HG03135 (cell line): ENCODE measurements around the gene C19orf47.

Experiments used
- ATAC-seq: cut with Tn5 transposase; IDR thresholded peaks from one replicate; pipeline ENCODE4 v1.9.1; 2021; ENCODE audit warnings: mild to moderate bottlenecking, moderate library complexity; ENCODE audit not compliant: unreplicated experiment

Gene C19orf47

DNA sequence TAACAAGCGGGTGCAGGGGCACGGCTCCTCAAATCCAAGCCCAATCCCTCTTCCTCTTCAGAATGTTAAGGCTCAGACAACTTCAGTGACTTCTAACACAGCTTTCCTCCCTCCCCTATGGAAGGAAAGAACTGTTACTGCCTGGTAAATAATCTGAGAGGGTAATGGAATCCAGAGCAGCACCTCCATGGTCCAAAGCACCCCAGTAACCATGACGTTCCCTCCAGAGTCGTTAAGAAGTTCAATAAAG is 64.0 kb downstream of the C19orf47 start:
- ATAC-seq: no peak

DNA sequence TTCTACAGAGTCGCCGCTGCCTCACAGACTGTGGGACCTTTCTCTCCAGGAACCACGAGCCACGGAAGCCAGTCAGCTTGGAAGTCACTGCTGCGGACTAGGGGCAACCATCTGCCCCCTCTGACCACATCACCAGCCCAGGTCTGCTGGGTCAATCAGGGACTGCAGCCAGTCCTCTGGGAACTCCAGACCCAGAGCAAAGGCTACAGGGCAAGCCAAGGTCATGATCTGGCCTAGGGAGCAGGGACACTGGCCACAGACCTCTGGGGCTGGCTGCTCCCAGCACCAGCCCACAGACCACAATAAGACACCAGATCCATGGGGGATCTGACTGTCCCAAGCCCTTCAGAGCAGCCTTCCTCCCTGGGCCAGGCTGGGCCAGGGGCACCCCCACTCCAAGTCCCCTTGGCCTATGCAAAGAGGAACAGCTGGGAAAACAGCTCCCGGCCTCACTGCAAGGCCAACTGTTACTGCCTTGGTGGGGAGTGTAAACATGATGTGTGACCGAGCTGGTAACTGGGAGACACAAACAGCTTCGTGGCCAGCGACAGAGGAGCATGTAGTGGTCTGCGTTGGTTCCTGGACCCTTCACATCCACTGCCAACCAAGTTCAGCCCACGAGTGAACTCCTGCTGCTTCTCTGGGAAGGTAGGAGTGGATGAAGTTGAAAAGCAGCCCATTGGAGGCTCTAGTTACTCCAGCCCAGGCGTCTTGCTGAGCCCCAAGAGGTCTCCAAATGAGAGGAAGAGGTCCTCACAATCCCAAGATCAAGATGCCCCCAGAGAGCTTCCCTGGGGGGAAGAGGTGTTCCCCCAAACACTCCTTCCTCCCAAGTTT is 64.6 kb downstream of the C19orf47 start:
- no peak for ATAC-seq

DNA sequence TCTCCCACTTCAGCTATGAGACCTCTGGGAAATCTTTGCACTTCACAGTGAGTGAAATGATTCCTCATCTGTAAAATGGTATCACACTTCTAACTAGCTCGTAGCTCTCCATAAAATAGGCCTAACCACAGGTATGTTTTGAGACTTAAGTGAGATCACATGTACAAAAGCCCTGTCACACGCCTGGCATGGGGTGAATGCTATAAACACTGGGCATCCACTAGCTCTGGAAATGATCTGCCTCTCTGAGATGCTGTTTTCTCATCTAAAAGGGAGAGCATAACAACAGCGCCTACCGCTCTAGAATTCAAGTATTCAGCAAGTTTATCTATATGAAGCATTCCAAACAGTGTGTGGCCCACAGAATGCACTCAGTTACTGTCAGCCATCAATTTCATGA is 65.3 kb downstream of the C19orf47 start:
- no peak for ATAC-seq

DNA sequence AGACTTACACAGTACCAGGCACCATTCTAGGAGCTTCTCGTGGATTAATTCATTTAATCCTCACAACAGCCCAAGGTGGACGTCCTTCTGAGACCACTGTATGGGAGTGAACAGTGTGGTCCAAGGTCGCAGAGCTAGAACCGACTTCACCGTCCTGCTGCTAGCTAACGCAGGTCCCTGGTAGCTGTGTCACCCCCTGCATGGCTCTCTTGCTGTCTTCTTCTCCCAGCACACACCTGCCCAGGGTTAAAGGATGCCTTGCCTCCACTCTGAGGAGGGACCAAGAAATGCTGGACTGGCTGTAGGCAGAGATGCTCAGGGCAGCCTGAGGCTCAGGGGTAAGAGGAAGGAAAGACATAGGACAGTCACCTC is 66.0 kb downstream of the C19orf47 start:
- no peak for ATAC-seq

DNA sequence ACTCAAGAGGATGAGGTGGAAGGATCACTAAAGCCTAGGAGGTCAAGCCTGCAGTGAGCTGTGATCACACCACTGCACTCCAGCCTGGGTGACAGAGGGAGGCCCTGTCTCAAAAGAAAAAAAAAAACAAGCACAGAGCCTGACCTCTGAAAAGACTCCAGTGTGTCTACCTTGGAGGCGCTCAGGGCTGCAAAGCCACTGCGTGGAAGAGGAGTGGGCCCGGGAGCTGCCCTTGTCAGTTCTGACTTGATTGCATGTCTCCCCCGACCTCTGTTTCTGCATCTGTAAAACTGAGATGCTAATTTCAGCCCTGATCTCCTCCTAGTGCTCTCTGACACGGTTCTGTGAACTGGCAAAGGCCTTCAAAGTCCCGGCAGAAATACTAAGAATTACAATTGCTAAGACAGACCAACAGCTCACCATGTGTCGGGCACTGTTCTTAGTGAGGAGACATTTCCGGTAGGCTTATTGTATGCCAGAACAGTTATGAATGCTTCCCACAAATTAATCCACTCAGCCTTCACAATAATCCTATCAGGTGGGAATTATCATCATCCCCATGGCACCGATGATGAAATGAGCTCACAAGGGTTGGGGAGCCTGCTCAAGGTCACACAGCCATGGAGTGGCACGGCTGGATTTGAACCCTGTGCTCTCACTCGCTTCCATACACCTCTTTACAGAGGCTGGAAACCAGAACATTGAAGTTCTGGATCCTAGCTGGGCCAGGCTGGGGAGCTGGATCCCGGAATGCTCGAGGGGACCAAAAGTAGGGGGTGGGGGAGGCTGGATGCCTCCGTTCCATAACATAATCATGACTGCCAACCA is 66.6 kb downstream of the C19orf47 start:
- no peak for ATAC-seq

DNA sequence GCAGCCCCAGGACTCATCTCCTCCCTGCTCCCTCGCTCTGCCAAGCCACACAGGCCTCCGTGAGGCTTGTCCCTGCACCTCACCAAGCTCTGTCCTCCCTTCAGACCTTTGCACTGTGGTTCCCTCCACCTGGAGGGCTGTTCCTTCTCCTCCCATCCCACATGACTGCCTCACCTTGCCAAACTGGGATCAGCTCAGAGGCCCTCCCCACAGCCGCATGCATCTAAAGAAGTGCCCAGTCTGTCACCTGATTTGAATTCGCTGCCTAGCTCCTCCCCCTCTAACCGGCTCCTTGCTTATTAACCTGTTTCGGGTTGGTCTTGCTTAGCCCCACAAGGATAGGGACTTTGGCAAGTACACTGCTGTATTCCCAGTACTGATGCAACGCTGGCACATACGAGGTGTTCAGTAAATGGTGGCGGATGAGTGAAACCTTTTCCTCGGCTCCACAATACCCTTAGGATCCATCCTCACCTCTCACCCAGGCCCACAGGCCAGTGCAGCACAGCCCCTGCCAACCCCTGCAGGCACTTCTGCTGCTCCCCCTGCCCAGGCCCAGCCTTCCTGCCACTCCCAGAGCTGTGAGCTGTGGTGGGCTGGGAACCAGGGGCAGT is 67.5 kb downstream of the C19orf47 start:
- no peak for ATAC-seq

DNA sequence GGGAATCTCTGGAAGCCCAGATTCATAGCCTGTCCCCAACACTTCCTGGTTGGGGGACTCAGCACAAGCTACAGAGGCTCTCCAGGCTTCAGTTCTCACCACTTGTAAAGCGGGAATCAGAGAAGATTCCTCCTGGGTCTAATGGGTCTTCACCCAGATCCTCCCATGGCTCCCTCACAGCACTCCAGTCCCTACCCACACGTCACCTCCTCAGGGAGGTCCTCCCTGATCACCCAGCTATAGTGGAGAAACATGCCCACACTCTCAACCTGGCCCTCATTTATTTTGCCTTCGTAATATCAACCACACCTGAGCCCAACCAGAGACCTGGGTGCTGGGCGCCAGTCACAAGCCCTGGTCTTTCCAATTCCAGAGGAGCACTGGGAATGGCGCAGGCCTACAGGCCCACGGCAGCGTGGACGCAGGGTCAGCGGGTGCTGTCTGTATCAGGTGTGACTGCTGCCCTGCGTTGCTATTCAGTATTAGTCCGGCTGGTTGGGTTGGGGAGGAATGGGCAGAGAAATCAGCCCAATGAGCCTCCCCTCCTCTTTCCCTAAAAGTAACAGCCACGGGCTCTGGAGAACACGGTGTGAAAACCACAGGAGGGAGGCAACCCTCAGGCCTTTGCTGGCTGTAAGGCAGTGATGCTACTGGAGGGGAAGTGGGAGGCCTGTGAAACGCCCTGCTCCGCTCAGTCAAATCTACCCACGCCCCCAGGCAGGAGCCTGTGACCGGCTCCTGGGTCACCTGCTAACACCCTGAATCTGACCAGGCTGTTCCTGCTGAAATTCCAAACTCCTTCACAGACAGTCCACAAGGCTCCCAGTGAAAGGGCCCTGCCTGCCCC is 68.2 kb downstream of the C19orf47 start:
- no peak for ATAC-seq

DNA sequence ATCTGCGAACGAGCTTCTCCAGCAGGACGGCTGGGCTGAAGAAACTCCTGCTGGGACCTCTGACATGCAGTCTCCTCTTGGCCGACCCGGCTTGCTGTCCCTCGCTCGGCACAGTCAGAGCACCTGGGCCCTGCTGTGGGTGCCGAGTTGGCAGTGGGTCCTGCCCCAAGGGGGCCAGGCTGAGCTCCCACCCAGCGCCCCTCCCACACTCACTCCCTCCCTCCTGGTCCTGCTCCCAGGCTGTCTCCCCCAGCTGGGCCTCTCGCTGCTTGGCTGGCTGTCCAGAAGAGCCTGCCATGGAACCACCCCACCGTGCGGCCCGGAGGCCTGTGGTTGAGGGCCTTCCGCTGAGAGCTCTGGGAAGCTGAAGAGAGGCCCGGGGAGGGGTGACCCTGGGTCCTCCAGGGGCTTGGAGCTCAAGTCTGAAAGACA is 69.1 kb downstream of the C19orf47 start:
- no peak for ATAC-seq

DNA sequence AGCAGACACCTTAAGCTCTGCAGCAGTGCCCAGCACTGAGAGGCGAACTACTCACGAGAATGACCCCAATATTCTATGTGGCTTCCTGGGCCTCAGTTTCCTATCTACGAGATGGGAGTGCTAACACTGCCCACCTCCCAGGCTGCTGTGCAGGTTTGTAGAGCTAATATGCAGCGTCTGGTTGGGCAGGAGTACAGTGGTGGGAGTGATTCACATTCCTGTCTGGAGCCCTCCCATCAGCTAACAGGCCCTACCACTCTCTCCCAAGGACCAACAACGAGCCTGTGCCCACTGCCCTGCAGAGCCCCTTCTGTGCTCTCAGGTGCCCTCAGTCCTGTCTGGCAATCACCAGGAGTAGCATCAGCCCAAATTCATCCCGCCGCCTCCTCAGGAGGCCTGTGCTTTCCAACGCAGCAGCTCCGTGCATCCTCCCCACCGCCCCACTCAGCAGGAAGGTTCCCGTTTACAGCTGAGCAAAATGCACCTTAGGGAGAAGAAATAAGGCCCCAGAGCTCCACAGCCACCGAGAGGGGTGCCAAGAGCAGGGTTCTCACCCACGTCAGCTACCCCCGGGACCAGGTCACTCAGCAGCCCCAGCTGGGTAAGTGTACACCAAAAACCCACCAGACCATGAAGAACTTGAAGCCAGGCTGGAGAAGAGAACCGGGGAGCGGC is 69.7 kb downstream of the C19orf47 start:
- no peak for ATAC-seq

DNA sequence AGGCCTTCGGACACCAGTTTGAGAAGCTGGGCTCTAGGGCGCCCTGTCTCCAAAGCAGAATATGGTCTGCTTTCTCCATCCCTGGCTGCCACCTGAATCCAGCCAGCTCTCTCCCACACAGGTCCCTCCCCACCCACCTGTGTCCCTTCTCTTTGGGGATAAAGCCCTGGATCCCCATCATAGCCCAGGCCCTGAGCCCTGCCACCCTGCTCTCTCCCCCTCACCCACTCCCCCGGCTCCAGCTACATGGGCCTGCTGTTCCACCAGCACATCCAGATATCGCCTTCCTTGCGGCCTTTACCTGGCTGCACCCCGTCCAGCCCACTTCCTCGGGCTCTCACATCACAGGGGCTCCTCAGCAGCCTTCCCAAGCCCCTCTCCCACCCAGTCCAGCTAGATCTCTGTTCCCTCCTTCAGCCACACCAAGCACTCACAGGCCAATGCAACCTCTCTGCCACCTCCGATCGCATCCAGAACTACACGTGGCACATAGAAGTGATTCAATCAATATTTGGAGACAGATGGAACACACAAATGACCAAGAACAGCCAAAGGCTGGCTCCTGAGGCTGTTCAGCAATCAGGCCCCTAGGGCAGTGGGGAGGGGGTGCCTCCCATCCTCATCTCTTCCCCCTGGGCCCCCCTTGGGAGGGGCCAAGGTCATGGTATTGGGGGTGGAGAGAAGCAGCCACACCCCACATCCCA is 70.7 kb downstream of the C19orf47 start:
- ATAC-seq: no peak

DNA sequence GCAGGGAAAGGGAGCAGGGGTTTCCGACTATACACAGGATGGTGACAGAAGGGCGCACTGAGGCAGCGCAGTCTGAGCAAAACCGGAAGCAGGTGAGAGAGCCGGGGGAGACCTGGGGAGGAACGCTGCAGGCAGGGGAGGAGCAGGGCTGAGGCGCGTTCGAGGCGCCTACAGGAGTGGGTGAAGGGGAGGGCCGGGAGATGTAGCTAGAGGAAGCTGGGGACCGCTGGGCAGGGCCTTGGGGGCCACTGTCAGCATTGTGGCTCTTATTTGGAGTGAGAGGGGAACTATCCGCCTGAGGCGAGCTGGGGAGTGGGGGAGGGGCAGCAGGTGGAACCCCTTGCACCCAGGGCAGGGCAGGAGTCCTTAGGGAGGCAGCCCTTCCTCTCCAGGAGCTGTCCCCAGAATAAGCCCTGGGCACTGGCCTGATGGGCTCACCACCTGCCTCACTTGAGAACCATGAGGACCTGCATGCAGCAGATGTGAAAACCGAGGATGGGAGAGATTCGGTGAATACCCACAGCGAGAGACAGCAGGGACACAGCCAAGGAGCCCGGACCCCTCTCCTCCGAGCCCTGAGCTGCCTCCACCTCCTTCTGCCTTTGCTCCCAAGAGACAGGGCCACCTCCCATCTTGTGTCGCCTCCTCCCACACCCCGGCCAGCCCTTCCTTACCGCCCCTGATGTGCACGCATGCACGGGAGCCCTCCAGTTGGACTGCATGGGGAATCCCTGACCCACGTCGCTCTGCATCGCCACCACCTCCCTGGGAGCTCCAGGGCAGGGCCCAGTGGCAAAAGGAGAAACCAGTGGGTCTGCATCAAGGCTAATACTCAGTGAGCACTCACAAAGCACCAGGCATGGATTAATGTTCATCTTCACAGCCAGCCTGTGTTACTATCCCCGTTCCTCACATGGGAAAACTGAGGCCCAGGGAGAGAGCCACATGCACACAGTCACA is 73.3 kb downstream of the C19orf47 start:
- ATAC-seq: no peak

DNA sequence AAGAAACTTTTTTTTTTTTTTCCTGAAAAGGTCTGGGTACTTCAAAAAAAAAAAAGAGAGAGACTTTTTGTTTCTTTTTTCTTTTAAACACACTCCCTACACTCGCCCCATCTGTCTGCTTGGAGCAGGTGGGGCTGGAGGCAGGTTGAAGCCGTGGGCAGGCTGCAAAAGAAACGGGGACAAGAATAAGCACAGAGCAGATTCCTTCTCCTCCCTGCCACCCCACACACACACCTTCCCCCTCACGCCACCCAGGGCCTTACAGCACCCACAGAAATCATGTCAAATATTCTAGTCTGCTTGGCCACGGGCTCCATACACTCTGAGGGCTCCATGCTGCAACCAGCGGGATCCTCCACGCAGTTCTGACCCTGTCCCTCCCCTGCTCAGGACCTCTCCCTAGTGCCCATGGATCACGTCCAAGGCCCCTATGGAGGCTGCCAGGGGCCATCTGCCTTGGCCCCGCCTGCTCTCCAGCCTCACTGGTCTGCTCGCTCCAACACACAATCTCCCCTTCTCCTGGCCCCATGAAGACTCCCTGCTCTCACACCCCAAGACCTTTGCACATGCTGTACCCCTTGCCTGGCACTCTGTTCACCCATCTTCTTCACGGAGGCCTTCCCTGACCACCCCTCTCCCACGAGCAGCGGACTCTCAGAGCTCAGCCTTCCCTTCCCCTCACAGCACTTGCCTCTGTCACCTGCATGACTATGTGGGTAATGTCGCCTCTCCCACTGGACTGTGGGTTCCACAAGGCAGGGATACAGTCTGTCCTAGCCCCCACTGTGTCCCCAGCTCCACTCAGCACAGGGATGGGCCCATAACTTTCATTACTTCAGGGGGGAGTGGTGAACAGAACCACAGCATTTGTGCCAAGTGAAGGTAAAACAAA is 74.5 kb downstream of the C19orf47 start:
- ATAC-seq: no peak

DNA sequence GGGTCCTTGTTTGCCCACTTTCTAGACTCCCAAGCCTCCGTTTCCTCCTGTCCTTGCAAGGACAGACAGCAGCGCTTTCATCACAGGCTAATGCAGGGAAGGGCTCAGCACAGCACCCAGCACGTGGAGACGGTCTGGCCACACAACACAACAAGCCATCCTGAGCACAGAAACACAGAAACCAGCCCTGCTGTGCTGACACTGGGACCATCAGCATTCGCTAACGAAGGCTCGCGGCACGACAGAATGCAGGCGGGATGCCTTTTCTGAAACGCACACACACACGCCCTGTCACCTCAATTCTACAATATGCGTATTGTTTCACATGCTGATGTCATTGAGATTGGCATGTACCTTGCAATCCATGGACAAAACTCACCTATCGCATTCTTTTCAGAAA is 75.9 kb downstream of the C19orf47 start:
- ATAC-seq: no peak

DNA sequence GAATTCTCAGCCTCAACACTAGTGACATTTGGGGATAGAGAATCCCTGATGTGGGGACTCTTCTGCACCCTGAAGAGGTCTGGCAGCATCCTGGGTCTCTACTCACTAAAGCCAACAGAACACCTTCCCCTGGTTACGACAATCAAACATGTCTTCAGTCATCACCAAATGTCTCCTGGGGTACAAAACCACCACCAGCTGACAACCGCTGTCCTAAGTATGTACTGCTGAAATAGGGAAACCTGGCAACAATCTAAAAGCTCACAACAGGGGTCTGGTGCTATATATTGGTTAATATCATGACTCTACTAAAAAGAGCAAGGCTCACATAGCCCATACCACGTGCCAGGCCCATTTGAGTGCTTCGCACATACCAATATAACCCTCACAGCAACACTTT is 76.5 kb downstream of the C19orf47 start:
- ATAC-seq: no peak

DNA sequence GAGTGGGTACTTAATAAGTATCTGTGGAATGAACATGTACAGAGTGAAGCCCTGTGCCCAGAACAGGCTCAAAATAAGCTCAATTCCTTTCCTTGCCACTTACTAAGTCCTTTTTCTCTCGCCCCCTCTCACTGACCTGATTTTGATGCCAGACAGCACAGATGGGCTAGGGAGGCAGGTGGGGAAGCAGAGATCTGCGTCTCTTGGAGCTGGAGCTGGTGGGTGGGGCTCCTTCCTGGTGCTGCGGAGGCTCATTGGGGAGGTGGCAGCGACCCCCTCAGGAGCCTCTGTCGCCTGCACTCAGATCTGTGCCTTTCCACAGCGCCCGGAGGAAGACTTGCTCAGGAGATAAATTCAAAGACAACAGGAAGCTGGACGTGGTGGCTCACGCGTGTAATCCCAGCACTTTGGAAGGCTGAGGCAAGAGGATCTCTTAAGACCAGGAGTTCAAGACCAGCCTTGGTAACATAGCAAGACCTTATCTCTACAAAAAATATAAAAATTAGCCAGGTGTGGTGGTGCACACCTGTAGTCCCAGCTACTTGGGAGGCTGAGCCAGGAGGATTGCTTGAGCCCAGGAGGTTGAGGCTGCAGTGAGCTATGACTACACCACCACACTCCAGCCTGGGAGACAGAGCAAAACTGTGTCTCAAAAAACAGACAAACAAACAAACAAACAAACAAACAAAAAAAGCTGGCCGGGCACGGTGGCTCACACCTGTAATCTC is 77.7 kb downstream of the C19orf47 start:
- ATAC-seq: no peak
